AG10803 (cell line): Measurements from ENCODE around the gene RPUSD3.

Experiments
- DNase-seq: peaks from one replicate; pipeline ENCODE4 v3.0.0; 2010; ENCODE audit warnings: low read depth
- H3K4me3 ChIP-seq: 2 replicates; pipeline ENCODE4 v1.5.1; 2011; ENCODE audit warnings: mild to moderate bottlenecking, low read length, control low read depth
- TF ChIP-seq, protein P1 (sequence below): conservative IDR thresholded peaks from 2 replicates; pipeline ENCODE4 v1.5.1; 2011; ENCODE audit warnings: mild to moderate bottlenecking, low read length, control low read depth, inconsistent platforms

RPUSD3 gene

DNA sequence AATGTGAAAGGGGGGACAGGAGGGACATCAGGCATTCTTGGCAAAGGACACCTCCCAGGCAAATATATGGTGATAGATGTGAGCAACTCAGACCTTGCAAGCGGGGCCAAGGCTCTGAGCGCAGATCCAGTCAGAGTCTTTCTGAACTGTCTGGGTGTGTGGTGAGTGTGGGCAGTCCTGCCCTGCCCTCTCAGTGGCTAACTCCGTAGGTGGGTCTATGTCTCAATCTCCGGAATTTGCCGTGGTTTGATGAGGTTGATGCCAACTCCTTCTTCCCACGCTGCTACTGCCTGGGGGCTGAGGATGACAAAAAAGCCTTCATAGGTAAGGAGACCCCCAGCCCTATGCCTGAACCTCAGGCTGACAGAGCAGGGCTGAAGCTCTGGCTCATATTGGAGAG lies 26.4 kb downstream of the RPUSD3 start:
- H3K4me3 ChIP-seq, result no peak overlapping the region
- no peak for DNase-seq

DNA sequence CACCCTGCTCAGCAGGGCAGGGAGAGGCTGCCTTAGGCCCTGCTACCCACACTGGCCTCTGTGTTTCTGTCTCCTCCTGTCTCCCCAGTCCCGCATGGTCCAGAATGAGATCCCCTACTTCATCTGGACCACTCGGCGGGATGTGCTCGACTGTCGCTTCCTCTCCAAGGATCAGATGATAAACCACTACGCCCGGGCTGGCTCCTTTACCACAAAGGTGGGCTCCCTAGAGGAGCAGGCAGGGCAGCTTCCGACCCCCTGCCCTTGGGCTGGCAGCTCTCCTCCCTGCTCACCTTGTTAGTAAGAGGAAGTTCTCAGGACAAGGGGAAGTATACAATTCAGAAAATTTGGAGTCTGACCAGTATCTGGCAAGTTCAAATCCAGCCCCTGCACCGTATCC lies 27.8 kb downstream of the RPUSD3 start:
- no peak overlapping the region for H3K4me3 ChIP-seq
- TF ChIP-seq, protein P1, sequence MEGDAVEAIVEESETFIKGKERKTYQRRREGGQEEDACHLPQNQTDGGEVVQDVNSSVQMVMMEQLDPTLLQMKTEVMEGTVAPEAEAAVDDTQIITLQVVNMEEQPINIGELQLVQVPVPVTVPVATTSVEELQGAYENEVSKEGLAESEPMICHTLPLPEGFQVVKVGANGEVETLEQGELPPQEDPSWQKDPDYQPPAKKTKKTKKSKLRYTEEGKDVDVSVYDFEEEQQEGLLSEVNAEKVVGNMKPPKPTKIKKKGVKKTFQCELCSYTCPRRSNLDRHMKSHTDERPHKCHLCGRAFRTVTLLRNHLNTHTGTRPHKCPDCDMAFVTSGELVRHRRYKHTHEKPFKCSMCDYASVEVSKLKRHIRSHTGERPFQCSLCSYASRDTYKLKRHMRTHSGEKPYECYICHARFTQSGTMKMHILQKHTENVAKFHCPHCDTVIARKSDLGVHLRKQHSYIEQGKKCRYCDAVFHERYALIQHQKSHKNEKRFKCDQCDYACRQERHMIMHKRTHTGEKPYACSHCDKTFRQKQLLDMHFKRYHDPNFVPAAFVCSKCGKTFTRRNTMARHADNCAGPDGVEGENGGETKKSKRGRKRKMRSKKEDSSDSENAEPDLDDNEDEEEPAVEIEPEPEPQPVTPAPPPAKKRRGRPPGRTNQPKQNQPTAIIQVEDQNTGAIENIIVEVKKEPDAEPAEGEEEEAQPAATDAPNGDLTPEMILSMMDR, result no peak
- no peak for DNase-seq

More for the DNA sequence above, 26.4 kb downstream of the RPUSD3 start:
- TF ChIP-seq, protein P1, result no peak

DNA sequence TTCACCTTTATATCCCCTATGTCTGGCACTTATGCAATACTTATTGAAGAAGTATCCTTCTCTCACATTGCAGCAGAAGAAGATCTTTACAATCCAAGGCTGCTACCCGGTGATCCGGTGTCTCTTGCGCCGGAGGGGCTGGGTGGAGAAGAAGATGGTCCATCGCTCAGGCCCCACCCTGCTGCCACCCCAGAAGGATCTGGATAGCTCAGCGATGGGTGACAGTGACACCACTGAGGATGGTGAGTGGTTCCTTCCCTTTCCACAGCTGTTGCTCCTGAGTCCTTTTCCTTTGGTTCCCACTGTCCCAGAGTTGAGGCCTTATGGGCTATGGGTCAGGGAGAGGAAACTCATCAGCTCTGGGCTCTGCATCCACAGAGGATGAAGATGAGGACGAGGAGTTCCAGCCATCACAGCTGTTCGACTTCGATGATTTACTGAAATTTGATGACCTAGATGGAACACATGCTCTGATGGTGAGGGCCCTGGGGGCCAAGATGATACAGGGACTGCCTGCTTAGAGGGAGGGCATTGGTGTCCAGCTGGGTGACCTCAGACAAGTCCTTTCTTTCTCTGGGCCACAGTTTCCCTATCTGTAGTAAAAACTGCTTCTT lies 30.8 kb downstream of the RPUSD3 start:
- no peak overlapping the region for H3K4me3 ChIP-seq
- no peak for DNase-seq
- TF ChIP-seq, protein P1, result no peak

DNA sequence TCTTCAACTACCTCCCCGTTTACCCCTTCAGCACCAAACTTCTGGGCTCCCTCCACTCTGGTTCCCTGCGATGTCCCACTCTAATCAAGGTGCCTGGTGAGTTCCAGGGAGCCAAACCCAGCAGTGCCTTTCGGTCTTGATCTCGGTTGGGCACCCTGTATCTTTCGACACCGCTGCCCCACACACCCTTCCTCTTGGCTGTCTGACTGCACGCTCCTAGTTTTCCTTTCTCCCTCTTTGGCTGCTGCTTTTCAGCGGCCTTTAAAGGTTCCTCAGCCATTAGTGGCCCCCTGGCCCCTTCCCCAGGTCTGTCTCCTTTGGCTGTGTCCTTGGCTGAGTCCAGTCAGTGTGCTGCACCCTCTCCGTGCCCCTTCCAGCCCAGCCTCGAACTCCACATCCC lies 33.0 kb downstream of the RPUSD3 start:
- H3K4me3 ChIP-seq, result peak overlapping the region; percentile 69
- TF ChIP-seq, protein P1, result no peak
- DNase-seq, result peak; percentile 20

DNA sequence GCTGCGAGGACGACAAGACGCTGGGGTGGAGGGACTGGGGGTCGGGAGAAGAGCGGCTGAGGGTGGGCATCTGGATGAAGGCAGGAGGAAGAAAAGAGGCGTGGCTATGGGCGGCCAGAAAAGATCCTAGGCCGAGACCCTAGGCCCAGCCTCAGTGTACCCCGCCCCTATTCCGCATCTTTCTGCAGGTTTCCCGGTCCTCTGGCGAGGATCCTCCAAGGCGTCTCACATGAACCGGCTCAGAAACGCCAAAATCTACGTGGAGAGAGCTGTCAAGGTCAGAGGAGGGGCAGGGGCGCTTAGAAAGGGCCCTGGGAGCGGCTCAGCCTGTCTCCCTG lies 33.4 kb downstream of the RPUSD3 start:
- TF ChIP-seq, protein P1, result no peak
- H3K4me3 ChIP-seq, result peak overlapping the region; percentile 69
- no peak for DNase-seq

DNA sequence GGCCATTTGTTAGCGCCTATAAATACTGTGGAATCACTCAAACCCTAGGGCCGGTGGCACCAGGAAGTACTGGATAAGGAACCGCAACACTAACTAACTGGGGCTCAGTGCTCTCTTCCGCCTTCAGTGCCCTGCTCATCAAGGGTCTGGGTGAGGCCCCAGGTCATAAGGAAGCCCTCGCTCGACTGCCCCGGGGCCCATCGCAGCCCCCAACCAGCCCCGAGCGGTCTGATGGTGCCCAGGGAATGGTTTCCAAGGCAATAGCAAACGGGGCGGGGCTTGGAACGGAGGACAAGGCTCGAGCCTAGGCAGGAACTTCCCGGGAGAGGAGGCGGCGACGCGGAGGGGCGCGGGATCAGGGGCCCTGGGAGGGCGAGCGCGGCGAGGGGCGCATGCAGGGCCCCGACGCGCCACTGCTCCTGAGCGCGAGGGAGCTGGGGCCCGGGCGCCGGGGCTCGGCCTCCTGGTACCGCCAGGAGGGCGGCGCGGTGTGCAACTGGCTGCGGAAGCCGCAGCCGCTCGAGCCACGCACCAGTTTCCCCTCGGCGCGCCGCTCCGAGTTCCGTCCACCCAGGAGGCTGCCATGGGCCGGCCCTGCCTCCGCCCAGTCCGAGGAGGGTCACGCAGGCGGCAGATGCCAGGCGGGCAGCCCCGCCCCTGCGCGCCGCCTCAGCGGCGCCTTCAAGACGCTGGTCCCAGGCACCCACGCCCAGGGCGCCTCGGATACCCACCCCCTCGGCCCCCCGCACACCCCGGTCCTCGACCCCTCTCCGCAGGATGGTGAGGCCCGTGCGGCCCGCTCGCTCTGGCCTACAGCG lies 34.0 kb downstream of the RPUSD3 start, which contains the start of gene TTLL3:
TTLL3 (plus strand) TSS at position 648 of the 818 bp plus-strand sequence. CDS start 400 bp downstream, outside the sequence.
- TF ChIP-seq, protein P1, result no peak
- peak within 1 kb of the TSS; percentile 69 for H3K4me3 ChIP-seq
- DNase-seq, result peak; percentile 58

DNA sequence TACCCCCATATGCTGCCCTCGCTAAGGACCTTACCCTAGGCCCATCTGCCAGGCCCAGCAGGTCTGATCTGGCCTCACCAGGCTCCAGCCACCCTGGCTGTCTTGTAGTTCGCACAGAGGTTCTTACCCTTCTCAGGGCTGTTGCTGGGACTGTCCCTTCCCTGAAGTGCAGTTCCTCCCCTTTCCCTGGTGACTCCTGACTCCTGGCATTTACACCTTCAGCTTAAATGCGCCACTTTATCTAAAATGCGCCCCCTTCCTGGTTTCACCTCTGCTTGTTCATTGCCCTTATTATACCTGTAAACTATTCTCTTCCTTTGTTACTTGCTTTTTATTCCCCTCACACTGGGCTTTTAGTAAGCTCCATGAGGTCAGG lies 34.6 kb downstream of the RPUSD3 start:
- TF ChIP-seq, protein P1, result no peak
- no peak for DNase-seq
- peak overlapping the region; percentile 69 for H3K4me3 ChIP-seq
